BJ (cell line): ENCODE data around the gene COX8A. TPM values are rescaled to one million over a fixed set of nuclear protein-coding genes. Genes with fewer than 3 reads are reported as not detected.

Source experiments
- CTCF ChIA-PET: fragments of 350-600 bp; formaldehyde crosslinking; extraction: SDS; loops from one replicate; lab custom pipeline; 2021; ENCODE audit warnings: antibody characterized with exemption, inconsistent platforms; lab: Yijun Ruan, JAX
- POLR2A ChIA-PET: fragments of 300-600 bp; sonication (Branson Sonifier 250); formaldehyde crosslinking; extraction: SDS; loops from one replicate; lab custom pipeline; 2021; ENCODE audit warnings: antibody characterized with exemption; lab: Charles Lee
- DNase-seq: peaks from one replicate; pipeline ENCODE4 v3.0.0-alpha.2; 2011; ENCODE audit warnings: low read depth
- H3K27me3 ChIP-seq: 2 replicates; pipeline ENCODE4 v1.6.0; 2011; ENCODE audit warnings: low read length; ENCODE audit not compliant: control insufficient read depth, insufficient read depth
- H3K36me3 ChIP-seq: 2 replicates; pipeline ENCODE4 v1.5.1; 2011; ENCODE audit warnings: low read length; ENCODE audit not compliant: control insufficient read depth, insufficient read depth
- H3K4me3 ChIP-seq: 2 replicates; pipeline ENCODE4 v1.5.1; 2011; ENCODE audit warnings: low read depth, mild to moderate bottlenecking, control low read depth, low read length
- polyA plus RNA-seq: library from polyadenylated mRNA; depleted of rRNA; stranded (reverse); fragments of >200 nt; gene quantifications from 2 replicates; pipeline ENCODE4 v1.2.3, GENCODE V29; 2011
- TF ChIP-seq, protein P1 (sequence below): IDR thresholded peaks from 2 replicates; pipeline ENCODE4 v1.5.1; 2011; ENCODE audit warnings: low read depth, mild to moderate bottlenecking, control low read depth, inconsistent platforms, low read length, moderate library complexity; ENCODE audit not compliant: insufficient read depth

Gene COX8A
- polyA plus RNA-seq, 1 experiment: 527 TPM

DNA sequence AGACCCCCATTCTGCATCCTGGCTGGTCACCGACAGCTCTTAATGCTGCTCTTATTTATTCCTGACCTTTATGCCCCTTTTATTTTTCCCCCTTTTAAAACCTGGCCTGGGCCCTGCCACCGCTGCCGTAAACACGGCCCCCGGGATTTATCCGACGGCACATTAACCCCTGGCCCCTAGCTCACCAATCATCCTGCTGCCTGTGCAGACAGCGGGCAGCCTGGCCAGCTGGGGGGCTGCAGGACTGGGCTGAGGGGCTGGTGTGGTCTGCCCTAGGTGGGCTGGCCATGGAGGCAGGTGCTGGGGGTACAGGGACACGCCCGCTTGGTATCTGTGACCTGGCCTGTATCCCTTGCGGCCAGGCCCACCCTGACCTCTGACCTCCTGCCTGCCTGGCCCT is 39.9 kb downstream of the COX8A start:
- Histone ChIP-seq H3K4me3 (no peak overlapping the region), H3K36me3 (no peaks in the 10 kb centered on the region), H3K27me3 (no peaks in the 10 kb centered on the region)
- TF ChIP-seq, protein P1, sequence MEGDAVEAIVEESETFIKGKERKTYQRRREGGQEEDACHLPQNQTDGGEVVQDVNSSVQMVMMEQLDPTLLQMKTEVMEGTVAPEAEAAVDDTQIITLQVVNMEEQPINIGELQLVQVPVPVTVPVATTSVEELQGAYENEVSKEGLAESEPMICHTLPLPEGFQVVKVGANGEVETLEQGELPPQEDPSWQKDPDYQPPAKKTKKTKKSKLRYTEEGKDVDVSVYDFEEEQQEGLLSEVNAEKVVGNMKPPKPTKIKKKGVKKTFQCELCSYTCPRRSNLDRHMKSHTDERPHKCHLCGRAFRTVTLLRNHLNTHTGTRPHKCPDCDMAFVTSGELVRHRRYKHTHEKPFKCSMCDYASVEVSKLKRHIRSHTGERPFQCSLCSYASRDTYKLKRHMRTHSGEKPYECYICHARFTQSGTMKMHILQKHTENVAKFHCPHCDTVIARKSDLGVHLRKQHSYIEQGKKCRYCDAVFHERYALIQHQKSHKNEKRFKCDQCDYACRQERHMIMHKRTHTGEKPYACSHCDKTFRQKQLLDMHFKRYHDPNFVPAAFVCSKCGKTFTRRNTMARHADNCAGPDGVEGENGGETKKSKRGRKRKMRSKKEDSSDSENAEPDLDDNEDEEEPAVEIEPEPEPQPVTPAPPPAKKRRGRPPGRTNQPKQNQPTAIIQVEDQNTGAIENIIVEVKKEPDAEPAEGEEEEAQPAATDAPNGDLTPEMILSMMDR: no peak
- DNase-seq: no peak
- ChIA-PET POLR2A (no interaction called here), CTCF (interaction anchor here (1.1 to 2.1 kb wide), 3 partner anchors 14 to 139 kb away, joined by 3 to 9 read pairs (median 4); no protein-coding TSS in a partner anchor)

DNA sequence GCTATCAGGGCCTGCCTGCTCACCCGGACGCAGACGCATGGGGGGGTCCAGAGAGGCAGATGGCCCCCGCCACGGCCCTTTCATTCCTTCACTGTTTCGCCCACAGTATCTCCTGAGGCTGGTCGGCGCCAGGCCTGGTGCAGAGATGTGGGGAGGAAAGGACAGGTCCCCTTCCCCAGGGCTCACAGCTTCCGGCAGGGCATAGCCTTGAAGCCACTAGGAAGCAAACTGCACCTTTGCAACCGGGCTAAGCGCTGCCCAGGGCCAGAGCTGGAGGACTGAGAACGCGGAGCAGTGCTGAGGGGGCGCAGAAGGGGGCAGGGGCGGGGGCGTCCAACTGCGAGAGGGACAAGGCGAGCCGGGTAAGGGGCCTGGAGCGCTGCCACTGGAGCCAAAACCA is 41.1 kb downstream of the COX8A start:
- DNase-seq: no peak
- ChIA-PET POLR2A (no interaction called here), CTCF (interaction anchor here (1.1 to 2.1 kb wide), 8 partner anchors 8 to 137 kb away, joined by 3 to 9 read pairs (median 4); no protein-coding TSS in a partner anchor)
- Histone ChIP-seq H3K36me3 (no peaks in the 10 kb centered on the region), H3K27me3 (no peaks in the 10 kb centered on the region), H3K4me3 (no peak overlapping the region)
- TF ChIP-seq, protein P1: no peak

DNA sequence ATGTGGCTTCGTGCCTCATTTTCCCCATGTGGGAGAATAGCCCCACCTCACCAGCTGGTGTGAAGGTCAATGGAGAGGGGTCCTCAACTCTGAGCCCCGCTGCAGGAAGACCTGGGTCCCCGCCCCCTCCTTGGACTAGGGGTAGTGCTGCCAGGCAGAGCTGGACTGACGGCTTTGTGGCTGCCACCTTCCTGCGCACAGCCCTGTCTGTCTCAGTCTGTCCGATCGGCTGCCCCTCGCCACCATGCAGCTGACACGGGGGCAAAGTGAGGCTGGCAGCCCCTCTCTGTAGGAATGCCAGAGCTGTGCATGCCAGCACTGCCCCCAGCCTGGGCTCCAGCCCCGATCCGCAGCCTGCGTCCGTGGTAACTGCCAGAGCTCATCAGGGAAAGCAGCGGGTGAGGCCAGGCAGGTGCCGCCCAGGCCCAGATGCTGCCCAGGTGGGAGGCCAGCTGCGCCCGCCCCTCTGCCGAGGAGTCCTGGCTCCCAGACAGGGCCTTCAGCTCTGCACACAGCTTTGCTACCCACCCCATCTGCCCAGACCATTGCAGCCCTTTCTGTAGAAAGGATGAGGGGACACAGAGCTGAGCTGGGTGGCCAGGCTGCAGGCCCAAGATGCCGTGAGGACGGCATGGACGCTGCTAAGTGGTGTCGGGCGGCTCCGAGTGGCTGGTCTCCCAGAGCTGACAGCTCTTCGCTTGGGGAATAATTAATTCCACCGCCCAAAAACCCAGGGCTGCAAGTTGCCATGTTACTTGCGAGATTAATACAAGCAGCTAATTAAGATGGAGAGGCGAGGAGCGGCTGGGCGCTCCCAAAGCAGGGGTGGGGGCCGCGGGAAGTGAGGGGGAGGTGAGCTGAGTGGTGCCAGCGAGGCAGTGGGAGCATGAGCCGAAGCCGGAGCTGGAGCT is 41.8 kb downstream of the COX8A start:
- Histone ChIP-seq H3K4me3 (no peak overlapping the region), H3K27me3 (no peaks in the 10 kb centered on the region), H3K36me3 (no peaks in the 10 kb centered on the region)
- no peak for DNase-seq
- ChIA-PET POLR2A (no interaction called here), CTCF (interaction anchor here (0.9 to 2.1 kb wide), 8 partner anchors 9 to 137 kb away, joined by 3 to 9 read pairs (median 4); no protein-coding TSS in a partner anchor)
- TF ChIP-seq, protein P1: no peak

DNA sequence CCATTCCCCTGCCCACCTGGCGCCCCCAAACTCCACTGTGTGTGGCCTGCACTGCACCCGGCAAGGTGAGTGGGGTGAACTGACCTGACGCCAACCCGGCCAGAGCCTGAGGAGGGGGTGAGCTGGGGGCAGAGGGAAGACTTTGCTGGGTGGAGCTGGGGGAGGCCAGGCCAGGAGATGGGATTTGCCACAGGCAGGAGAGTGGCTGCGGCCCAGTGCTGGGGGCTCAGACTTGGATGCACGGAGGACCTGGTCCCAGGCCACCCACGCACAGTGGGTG is 43.5 kb downstream of the COX8A start:
- no peak for DNase-seq
- no peak overlapping the region for H3K4me3 ChIP-seq
- POLR2A ChIA-PET: no interaction called here
- no peaks in the 10 kb centered on the region for H3K27me3 ChIP-seq
- H3K36me3 ChIP-seq: no peaks in the 10 kb centered on the region
- CTCF ChIA-PET: interaction anchor here (0.8 to 1.7 kb wide), 4 partner anchors 11 to 129 kb away, joined by 3 read pairs; no protein-coding TSS in a partner anchor
- TF ChIP-seq, protein P1: no peak

DNA sequence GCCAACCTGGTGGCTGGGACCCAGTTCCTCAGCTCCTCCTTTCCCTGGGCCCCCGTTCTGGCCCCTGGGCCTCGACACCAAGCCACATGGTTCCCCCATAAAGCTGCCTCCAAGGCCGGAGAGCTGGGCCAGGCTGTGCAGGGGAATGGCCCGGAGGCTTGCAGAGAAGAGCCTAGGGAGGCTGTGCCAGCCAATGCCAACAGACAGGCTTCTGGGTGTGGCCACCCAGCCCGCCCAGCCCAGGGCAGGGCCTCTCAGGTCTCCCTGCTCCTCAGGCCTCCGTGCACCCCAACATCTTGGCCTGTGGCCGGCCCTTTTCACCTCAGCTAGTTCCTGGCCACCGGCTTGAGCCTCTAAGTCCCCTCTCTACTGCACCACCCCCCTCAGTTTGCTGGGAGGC is 43.9 kb downstream of the COX8A start:
- POLR2A ChIA-PET: no interaction called here
- Histone ChIP-seq H3K4me3 (no peak overlapping the region), H3K36me3 (no peaks in the 10 kb centered on the region), H3K27me3 (no peaks in the 10 kb centered on the region)
- TF ChIP-seq, protein P1: no peak
- CTCF ChIA-PET: interaction anchor here (0.8 to 1.7 kb wide), 3 partner anchors 11 to 22 kb away, joined by 3 read pairs; no protein-coding TSS in a partner anchor
- no peak for DNase-seq
